PFSK-1 (cell line): Measurements from ENCODE around the gene CPSF3.

Source experiments
- FOXP2 ChIP-seq: optimal IDR thresholded peaks from 2 replicates; pipeline ENCODE3; 2011; ENCODE audit warnings: borderline replicate concordance, control low read depth, inconsistent platforms; ENCODE audit not compliant: insufficient read depth; ENCODE audit errors: extremely low read length, extremely low read depth
- POLR2AphosphoS5 ChIP-seq: IDR thresholded peaks from 2 replicates; pipeline ENCODE4 v1.6.1; 2012; ENCODE audit warnings: low read depth, mild to moderate bottlenecking, control low read depth, low read length, moderate library complexity
- REST ChIP-seq, 2 experiments: IDR thresholded peaks; 2 replicates each; pipeline versions ENCODE4 v1.6.1 to v1.8.0; 2011 to 2012; ENCODE audit warnings: low read depth in 2 of 2, low read length in 2 of 2, control low read depth in 1 of 2, inconsistent platforms in 1 of 2, mild to moderate bottlenecking in 1 of 2, moderate library complexity in 1 of 2; ENCODE audit not compliant: insufficient read depth in 1 of 2
- SIN3A ChIP-seq: IDR thresholded peaks from 2 replicates; pipeline ENCODE4 v1.6.1; 2012; ENCODE audit warnings: mild to moderate bottlenecking, low read length, moderate library complexity, borderline replicate concordance; ENCODE audit not compliant: insufficient read depth
- TAF1 ChIP-seq: IDR thresholded peaks from 2 replicates; pipeline ENCODE4 v1.6.1; 2012; ENCODE audit warnings: low read length, control low read depth, borderline replicate concordance; ENCODE audit not compliant: insufficient read depth

GRCh38 chr2:9518780-9519179 lies 95.3 kb downstream of the CPSF3 start:
- TF ChIP-seq POLR2AphosphoS5 = no peak
- no peak for TF ChIP-seq REST (IDR thresholded peaks at IDR 0.05; ENCODE audit: insufficient read depth in 1 of 2, low read depth in 2 of 2, low read length in 2 of 2)
- TF ChIP-seq TAF1 = no peak
- TF ChIP-seq SIN3A = no peak
- TF ChIP-seq FOXP2 = no peak
